Activated effector memory CD4-positive, alpha-beta T cell treated with Interleukin-2 at 50 U/mL for 16 hours (primary cell): ENCODE data around the gene SLC6A12.
A peak's percentile ranks its signal among the peaks of the same experiment; 100 is the strongest.

Experiments used
- DNase-seq: peaks from one replicate; pipeline ENCODE4 v3.0.0-alpha.2; 2020

SLC6A12 gene

DNA sequence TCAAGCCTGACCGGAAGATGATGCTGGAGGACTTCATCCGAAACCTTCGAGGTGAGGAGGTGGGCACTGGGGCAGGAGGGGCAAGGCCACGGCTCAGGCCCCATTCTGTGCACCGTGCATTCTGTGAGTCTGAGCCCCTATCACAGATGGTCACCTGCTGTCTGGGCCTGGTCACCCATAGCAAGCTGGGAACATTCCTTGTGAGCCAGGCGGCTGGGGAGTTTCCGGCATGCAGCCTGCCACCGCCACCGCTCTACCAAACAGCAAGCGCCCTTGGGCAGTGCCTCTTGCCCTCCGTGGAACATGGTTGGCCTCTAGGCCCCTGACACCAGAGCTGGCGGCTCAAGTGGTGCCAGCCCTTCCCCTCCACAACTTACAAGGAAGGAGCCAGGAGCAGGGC, 56.3 kb downstream of the SLC6A12 start:
- DNase-seq, result no peak

DNA sequence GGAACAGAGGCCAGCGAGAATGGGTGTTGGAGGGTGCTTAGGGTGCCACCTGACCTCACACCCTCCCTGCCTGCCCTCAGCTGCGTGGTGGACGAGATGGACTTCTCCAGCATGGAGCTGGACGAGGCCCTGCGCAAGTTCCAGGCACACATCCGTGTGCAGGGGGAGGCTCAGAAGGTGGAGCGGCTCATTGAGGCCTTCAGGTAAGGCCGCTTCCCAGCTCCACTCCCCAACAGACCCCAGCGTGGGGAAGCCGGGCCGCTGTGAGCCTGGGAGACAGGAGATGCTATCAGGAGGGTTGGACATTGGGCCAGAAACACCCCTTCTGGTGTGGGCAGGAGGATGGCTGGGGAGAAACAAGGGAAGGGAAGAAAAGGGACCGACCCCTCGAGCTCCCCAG, 57.0 kb downstream of the SLC6A12 start:
- no peak for DNase-seq

DNA sequence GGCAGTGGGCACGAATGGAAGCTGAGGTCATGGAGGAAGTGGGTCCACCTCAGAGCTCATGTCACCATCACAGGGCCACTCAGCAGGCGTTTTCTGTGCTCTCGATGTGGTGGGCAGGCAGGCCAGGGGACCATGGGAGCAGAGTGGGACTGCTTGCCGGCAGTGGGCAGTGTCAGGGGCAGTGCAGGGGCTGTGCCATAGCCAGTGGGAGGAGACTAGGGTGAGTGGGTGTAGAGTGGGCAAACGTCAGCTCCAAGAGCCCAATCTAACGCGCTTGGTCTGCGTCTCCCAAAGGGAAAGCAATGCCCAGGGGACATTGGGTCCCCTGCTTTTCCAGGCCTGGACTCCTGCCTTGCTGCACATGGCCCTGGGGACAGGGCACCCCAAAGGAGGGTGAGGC, 58.3 kb downstream of the SLC6A12 start:
- DNase-seq, result no peak

DNA sequence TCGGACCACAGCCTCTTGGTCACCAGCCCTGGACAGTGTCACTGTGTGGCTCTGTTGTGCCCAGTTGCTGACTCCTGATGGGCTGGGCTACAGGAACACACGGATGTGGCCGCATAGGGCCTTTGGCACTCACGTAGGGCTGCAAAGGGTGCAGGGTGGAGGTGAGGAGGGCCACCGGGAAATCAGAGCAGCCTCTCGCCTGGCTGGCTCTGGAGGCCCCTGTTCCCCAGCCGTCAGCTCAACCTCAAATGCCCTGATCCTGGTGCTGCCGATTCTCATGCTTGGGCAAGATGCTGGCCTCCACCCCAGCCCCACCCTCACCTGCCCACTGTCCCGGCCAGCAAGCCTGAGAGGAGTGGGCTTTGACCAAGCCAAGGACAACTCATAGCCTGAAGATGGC, 59.0 kb downstream of the SLC6A12 start:
- no peak for DNase-seq

DNA sequence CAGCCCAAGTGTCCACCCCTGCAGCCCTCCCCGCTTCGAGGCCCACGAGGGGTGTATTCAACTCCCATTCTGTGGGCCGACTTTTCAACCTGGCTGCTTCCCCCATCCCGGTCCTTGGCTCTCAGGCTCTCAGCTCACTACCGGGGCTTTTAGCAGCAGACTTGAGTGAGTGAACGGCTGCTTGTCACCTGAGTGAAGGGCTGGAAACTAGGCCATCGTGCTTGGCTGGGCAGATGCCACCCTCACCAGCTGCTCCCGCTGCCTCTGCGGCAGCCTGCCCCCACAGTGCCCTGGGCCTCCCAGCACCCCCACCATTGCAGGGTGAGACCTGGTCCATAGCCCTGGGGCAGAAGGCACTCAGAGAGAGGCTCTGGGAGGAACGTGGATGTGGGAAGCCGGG, 59.9 kb downstream of the SLC6A12 start:
- no peak for DNase-seq

DNA sequence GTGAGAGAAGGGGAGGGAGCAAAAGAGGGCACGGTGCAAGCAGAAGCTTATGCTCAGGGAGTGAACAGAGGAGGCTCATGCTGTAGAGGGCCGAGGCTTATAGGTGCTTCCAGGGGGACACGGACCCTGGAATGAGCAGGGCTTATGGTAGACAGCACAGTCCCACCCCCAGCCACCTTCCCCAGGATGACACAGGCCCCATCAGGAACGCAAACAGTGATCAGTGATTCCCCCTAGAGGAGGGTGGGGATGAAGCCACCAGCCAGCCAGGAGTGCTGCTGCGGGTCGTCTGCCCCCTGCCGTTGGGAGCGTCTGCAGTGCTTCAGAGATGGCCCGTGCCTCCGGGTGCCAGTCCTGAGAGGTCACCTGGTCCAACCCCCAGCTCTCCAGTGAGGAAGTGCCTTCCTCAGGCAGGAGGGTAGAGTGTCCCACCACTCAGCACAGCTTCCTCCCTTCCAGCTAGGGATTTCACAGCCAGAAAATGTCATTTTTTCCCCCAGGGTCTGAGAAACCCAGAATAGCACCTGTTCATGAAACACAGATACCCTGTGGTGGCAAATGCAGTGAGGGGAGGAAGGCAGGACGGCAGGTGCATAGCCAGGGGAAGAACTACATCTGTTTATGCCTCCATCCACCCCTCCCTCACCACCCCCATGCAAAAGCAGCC, 60.7 kb downstream of the SLC6A12 start:
- DNase-seq, result peak; percentile 5

DNA sequence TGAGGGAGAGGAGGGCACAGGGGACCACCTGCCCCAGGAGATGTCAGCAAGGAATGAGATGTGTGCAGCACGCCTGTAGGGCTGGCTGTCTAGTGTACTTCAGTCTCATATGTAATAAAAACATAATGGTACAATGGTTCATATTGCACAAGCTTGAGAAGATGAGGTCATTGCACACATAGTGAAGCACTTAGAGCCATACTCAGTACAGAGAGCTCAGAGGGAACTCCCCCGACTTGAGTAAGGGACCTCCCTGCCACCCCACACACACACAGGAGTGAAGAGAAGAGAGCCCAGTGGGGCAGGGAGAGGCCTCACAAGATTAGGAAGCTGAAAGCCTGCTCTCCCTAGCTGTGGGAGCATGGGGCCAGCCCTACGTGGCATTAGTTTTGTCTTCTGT, 61.5 kb downstream of the SLC6A12 start:
- DNase-seq, result no peak

DNA sequence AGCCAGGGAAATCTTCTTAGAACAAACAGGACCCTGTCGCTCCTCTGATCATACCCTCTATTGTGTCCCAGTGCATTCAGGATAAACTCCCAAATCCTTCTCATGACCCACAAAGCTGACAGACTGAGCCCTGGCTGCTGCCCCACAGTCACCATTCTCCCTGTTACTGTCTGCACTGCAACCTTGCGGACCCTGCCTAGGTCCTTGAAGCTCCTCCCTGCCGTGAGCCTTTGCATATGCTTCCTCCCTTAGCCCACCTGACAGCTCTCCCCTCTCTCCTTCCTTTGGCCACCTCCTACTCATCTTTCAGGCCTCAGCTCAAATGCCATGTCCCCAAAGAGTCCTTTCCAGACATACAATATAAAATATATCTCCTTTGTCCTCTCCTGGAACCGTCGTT, 62.4 kb downstream of the SLC6A12 start:
- no peak for DNase-seq

DNA sequence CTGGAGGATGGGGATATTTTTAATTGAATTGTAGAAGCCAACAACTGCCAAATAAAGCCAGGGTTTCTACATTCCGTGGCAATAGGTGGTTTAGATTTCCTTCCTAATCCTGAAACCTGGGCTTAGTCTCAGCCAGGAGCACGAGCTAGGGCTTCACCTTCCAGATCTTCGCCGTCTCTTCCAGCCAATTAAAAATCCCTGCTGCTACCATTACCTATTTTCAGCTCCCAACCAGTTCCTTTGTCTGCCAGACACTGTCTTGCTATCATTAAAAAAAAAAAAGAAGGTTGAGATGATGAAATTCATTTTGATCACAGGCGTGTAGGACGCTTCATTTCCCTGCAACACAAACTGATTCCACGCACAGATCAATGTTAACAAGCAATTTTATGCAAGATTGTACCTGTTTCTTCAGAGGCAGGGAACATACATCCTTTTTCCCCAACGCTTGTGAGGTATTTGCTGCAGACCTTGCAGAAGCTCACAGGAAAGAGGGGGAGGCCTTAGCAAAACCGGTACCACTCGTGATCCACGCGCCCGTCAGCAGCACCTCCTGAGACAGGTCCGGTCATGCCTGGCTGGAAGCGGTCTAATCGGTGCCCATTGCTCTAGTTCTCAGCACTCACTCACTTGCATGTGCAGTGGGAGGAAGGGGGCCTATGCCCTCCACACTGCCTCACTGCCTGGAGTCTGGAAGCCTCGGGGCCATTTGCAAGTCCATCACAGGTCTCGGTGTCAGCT, 65.1 kb downstream of the SLC6A12 start:
- DNase-seq, result no peak

DNA sequence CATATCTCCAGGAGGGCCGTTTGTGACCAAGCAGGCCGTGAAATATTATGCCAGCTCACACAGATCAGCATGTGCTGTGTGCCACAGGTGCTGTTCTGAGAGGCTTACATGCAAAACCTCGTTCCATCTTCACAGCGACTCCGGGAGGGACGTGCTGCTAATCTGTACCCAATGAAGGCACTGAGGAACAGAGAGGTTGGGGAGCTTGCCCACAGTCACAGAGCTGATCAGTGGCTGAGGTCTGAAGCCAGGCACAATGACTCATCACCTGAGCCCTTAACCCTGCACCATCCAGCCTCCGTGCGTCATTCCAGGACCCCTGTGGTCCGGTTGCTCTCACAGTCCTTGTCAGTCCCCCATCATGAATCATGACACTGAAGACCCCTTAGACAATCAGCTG, 66.7 kb downstream of the SLC6A12 start:
- no peak for DNase-seq

DNA sequence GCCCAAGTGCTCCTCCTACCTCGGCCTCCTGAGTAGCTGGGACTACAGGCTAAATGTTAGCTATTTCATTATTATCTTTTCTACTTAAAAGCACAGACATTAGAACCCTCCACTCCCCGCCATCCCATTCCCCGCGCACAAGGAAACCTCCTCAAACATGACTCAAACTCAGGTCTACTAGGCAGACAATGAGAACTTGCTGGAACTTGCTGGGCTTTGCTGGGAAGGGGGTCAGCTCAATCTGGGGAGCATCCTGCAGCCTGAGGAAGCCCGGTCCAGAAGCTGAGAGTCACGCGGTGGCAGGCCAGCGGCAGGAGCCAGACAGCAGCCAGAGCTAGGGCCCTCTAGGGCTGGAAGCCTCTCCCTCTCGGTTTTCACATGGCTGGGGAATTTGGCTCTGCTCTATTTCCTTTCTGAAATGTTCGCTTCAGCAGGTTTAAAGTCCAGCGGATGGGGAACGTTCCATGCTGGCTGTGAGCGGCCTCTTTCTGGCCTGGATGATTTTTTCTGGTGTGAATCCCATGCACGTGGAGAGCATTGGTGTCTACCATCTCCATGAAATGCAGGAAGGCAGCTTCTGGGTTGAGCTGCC, 68.5 kb downstream of the SLC6A12 start:
- no peak for DNase-seq

DNA sequence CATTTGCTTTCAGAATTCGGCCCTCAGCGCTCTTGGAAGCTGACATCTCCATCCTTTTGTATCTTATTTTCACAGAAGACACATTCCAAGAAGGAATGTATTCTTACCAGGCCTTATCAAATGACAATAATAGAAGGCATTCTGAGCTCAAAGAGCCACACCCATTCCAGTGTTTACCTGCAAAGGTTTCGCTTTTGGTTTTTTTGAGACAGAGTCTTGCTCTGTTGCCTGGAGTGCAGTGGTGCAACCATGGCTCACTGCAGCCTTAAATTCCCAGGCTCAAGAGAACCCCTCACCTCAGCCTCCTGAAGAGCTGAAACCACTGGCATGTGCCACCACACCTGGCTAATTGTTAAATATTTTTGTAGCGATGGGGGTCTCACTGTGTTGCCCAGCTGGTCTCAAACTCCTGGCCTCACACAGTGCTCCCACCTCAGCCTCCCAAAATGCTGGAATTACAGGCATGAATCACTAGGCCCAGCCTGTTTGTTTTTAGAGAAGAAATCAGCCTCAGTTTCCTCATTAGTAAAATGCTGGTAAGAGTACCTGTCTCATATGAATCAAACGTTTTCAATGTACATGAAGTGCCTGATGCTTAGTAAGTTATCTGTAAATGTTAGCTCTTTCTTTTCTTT, 69.2 kb downstream of the SLC6A12 start:
- DNase-seq, result no peak

DNA sequence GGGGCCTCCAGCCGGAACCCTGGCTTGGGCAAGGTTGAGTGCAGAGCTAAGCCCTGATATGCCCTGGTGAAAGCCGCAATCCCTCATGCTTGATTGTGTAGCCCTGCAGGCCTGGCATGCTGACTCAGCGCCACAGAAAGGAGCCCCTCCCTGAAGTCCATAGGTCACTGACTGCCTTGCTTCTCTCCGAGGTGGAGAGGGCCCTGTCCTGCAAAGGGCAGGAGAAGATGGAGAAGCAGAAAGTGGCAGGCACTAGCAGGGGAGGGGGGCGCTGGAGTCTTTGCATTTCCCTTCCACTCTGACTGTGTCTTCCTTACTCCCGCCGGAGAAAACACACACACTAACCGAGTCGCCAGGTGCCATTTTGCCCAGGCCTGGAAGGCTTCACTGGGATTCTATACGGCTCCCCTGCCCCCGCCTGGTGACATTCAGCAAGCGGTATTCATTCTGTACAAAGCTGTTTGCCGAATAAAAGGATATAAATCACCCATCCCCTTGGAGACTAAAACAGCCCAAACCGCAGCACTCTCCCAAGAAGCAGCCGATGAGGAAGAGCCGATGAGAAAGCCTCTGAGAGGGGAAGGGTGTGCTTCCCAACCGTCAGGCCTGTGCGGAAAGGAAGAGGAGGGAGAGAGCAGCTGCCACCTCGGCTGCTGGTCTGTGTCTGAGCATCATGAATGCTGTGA, 69.8 kb downstream of the SLC6A12 start:
- DNase-seq, result no peak

DNA sequence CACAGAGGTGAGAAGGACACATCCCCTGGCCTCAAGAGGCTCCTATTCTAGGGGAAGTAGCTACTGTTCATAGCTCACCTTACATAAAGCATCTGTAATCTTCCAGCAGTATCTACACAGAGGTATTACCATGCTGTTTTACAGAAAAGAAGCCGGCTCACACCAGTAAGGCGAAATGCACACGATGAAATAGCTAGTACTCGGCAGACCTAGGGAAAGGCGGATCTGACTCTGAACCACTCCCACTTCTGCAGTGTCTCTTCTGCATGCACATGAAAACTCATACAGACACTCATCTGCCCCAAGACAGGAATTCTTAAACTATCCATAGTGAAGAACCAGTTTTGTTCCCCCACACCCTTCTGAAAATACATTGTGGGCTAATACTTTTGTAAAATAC, 73.8 kb downstream of the SLC6A12 start:
- no peak for DNase-seq
